Stimulated activated CD8-positive, alpha-beta memory T cell treated with anti-CD3 and anti-CD28 coated beads, Interleukin-7, amount 100 ng/mL, for 24 hours (primary cell): Measurements from ENCODE around the gene FAM237B.

ENCODE experiments used
- DNase-seq: peaks from one replicate; pipeline ENCODE4 v3.0.0-alpha.2; 2020; ENCODE audit warnings: low read depth

The FAM237B gene

GRCh38 chr7:90290244-90291113 lies 30.6 kb downstream of the FAM237B start:
- no peak for DNase-seq

GRCh38 chr7:90288154-90288553 lies 33.0 kb downstream of the FAM237B start:
- no peak for DNase-seq

GRCh38 chr7:90276033-90276728 lies 44.9 kb downstream of the FAM237B start:
- no peak for DNase-seq

GRCh38 chr7:90274161-90274560 lies 46.9 kb downstream of the FAM237B start:
- DNase-seq: no peak

- DNase-seq: no peak
These were observed 48.9 kb downstream of the FAM237B start for GRCh38 chr7:90272242-90272641.

- DNase-seq: no peak
These were observed 49.4 kb downstream of the FAM237B start for GRCh38 chr7:90271753-90272152.

- no peak for DNase-seq
These were observed 50.5 kb downstream of the FAM237B start for GRCh38 chr7:90270431-90271178.

- no peak for DNase-seq
These were observed 51.9 kb downstream of the FAM237B start for GRCh38 chr7:90269163-90269562.

GRCh38 chr7:90267263-90267858 lies 53.7 kb downstream of the FAM237B start:
- no peak for DNase-seq

- DNase-seq: no peak
These were observed 54.3 kb downstream of the FAM237B start for GRCh38 chr7:90266808-90267207.
